KMS-11 (cell line): ENCODE data around the gene NSD1.

Experiments
- H2AFZ ChIP-seq: fragments of 200-600 bp; sonication (generic); 2 replicates; pipeline ENCODE4 v1.6.1; 2016; ENCODE audit warnings: antibody characterized with exemption, mixed run types, low read depth
- H3K27ac ChIP-seq: fragments of 200-600 bp; sonication (generic); 2 replicates; pipeline ENCODE4 v1.6.1; 2016; ENCODE audit warnings: mild to moderate bottlenecking, mixed run types
- H3K27me3 ChIP-seq: fragments of 200-600 bp; sonication (generic); 2 replicates; pipeline ENCODE4 v1.6.1; 2017; ENCODE audit warnings: mild to moderate bottlenecking, low read depth, mixed run types, moderate library complexity; ENCODE audit not compliant: insufficient read depth
- H3K36me3 ChIP-seq: fragments of 200-600 bp; sonication (generic); 2 replicates; pipeline ENCODE4 v1.6.1; 2017; ENCODE audit warnings: mild to moderate bottlenecking, mixed run types; ENCODE audit not compliant: insufficient read depth
- H3K4me1 ChIP-seq: fragments of 200-600 bp; sonication (generic); 2 replicates; pipeline ENCODE4 v1.6.1; 2016; ENCODE audit warnings: mild to moderate bottlenecking, low read depth, mixed run types; ENCODE audit not compliant: poor library complexity, severe bottlenecking
- H3K4me2 ChIP-seq: fragments of 200-600 bp; sonication (generic); 2 replicates; pipeline ENCODE4 v1.7.0; 2016; ENCODE audit warnings: mild to moderate bottlenecking, mixed run types
- H3K4me3 ChIP-seq: fragments of 200-600 bp; sonication (generic); IDR thresholded peaks from 2 replicates; pipeline ENCODE4 v1.6.1; 2017; ENCODE audit warnings: low read depth, low read length, mixed read lengths; ENCODE audit not compliant: insufficient read depth
- H3K79me2 ChIP-seq: fragments of 200-600 bp; sonication (generic); 2 replicates; pipeline ENCODE4 v1.6.1; 2016; ENCODE audit warnings: low read depth, mixed run types; ENCODE audit not compliant: insufficient read depth
- H3K9ac ChIP-seq: fragments of 200-600 bp; sonication (generic); 2 replicates; pipeline ENCODE4 v1.6.1; 2016; ENCODE audit warnings: mild to moderate bottlenecking, mixed run types
- H4K20me1 ChIP-seq: fragments of 200-600 bp; sonication (generic); 2 replicates; pipeline ENCODE4 v1.6.1; 2016; ENCODE audit warnings: mild to moderate bottlenecking, mixed run types; ENCODE audit not compliant: insufficient read depth
- TF ChIP-seq, protein P1 (sequence below): fragments of 200-600 bp; sonication (generic); conservative IDR thresholded peaks from 2 replicates; pipeline ENCODE4 v1.6.1; 2017; ENCODE audit warnings: low read depth, mild to moderate bottlenecking, antibody characterized with exemption, low read length, moderate library complexity, mixed read lengths

NSD1 gene

DNA sequence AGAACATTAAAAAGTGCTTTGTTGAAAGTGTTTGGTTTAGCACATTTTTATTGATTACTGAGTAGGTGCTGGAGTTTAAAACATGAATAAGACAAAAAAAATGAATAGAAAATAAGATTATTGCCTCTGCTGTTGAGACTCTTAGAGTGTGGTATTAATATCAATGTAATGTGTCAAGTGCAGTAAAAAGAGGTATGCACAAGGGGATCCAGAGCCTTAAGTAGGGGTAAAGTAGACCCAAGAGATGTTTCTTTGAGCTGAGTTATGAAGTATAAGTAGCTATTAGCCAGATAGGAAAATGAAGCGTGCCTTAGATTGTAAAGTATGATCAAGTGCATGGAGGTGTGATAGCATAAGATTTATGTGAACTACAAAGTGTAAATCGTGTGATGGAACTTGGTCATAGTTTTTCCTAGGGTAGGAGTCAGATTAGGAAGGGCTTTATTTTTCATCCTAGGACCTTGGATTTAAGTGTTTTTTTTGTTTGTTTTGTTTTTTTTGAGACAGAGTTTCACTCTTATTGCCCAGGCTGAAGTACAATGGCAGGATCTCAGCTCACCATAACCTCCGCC is 45.2 kb downstream of the NSD1 start:
- Histone ChIP-seq H3K79me2 (no peaks in the 10 kb centered on the region; the same call in 1 of the 2 replicates), H3K4me1 (no peaks in the 10 kb centered on the region), H3K27me3 (no peaks in the 10 kb centered on the region), H4K20me1 (no peaks in the 10 kb centered on the region), H3K36me3 (no peaks in the 10 kb centered on the region), H3K4me2 (no peak overlapping the region), H2AFZ (no peak overlapping the region), H3K4me3 (no peak overlapping the region), H3K27ac (no peak overlapping the region), H3K9ac (no peak overlapping the region)
- TF ChIP-seq, protein P1, sequence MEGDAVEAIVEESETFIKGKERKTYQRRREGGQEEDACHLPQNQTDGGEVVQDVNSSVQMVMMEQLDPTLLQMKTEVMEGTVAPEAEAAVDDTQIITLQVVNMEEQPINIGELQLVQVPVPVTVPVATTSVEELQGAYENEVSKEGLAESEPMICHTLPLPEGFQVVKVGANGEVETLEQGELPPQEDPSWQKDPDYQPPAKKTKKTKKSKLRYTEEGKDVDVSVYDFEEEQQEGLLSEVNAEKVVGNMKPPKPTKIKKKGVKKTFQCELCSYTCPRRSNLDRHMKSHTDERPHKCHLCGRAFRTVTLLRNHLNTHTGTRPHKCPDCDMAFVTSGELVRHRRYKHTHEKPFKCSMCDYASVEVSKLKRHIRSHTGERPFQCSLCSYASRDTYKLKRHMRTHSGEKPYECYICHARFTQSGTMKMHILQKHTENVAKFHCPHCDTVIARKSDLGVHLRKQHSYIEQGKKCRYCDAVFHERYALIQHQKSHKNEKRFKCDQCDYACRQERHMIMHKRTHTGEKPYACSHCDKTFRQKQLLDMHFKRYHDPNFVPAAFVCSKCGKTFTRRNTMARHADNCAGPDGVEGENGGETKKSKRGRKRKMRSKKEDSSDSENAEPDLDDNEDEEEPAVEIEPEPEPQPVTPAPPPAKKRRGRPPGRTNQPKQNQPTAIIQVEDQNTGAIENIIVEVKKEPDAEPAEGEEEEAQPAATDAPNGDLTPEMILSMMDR, result no peak

DNA sequence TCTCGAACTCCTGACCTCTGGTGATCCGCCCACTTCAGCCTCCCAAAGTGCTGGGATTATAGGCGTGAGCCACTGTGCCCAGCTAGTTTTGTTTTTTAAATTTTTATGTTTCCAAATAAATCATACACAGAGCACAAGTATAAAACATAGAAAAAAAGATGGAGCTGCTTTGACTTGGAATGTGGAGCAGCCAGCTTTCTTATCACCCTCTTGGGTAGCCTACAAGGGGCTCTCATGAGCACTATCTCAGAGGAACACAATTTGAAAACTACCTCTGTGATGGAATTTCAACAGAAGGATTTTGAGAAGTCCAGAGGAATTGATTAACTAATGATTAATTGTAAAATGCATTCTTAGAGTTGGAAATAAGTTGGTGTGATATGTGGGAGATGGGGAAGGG is 45.9 kb downstream of the NSD1 start:
- no peaks in the 10 kb centered on the region for H4K20me1 ChIP-seq
- H3K4me3 ChIP-seq, result no peak overlapping the region
- H3K27ac ChIP-seq, result no peak overlapping the region
- H3K36me3 ChIP-seq, result no peaks in the 10 kb centered on the region
- no peaks in the 10 kb centered on the region for H3K4me1 ChIP-seq
- H3K27me3 ChIP-seq, result no peaks in the 10 kb centered on the region
- H3K79me2 ChIP-seq, result no peaks in the 10 kb centered on the region; the same call in 1 of the 2 replicates
- TF ChIP-seq, protein P1, result no peak
- no peak overlapping the region for H3K4me2 ChIP-seq
- H3K9ac ChIP-seq, result no peak overlapping the region
- H2AFZ ChIP-seq, result no peak overlapping the region

DNA sequence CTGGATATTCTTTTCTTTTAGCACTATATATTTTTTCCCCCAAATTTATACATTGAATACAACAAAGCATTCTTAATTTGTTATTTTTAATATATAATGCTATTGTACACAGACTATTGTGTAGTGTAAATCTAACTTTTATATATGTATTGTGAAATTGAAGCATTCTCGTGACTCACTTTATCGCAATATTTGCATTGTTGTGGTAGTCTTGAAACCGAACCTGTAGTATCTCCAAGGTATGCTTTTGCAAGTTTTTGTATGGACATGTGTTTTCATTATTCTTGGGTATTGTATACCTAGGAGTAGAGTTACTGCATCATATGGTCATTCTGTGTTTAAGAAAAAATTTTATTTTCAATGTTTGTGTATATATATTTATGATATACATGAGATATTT is 49.6 kb downstream of the NSD1 start:
- H3K4me3 ChIP-seq, result no peak overlapping the region
- no peak overlapping the region for H2AFZ ChIP-seq
- no peaks in the 10 kb centered on the region for H3K27me3 ChIP-seq
- H4K20me1 ChIP-seq, result no peaks in the 10 kb centered on the region
- no peaks in the 10 kb centered on the region for H3K4me1 ChIP-seq
- H3K27ac ChIP-seq, result no peak overlapping the region
- TF ChIP-seq, protein P1, result no peak
- H3K4me2 ChIP-seq, result no peak overlapping the region
- no peak overlapping the region for H3K9ac ChIP-seq
- no peaks in the 10 kb centered on the region for H3K36me3 ChIP-seq
- H3K79me2 ChIP-seq, result no peaks in the 10 kb centered on the region

DNA sequence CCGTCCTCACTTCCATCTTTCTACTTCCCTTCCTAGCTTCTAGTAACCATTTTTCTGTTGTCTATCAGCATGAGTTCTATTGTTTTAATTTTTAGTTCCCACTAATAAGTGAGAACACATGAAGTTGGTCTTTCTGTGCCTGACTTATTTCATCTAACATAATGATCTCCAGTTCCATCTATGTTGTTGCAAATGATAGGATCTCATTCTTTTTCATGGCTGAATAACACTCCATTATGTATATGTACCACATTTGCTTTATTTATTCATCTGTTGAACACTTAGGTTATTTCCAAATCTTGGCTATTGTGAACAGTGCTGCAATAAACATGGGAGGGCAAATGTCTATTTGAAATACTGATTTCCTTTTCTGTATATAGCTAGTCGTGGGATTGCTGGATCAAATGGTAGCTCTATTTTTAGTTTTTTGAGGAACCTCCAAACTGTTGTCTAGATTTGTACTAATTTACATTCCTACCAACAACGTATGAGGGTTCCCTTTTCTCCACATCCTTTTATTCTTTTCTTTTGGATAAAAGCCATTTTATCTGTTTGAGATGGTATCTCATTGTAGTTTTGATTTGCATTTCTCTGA is 50.3 kb downstream of the NSD1 start:
- no peak overlapping the region for H3K9ac ChIP-seq
- H4K20me1 ChIP-seq, result no peaks in the 10 kb centered on the region
- no peak overlapping the region for H2AFZ ChIP-seq
- TF ChIP-seq, protein P1, result no peak
- H3K36me3 ChIP-seq, result no peaks in the 10 kb centered on the region
- H3K79me2 ChIP-seq, result no peaks in the 10 kb centered on the region
- H3K27me3 ChIP-seq, result no peaks in the 10 kb centered on the region
- no peak overlapping the region for H3K4me3 ChIP-seq
- H3K4me2 ChIP-seq, result no peak overlapping the region
- no peak overlapping the region for H3K27ac ChIP-seq
- no peaks in the 10 kb centered on the region for H3K4me1 ChIP-seq
